DMS153 treated with DMSO at 0.1 percent for 48 hours (cell line): ENCODE data around the gene FBXW11.
"Not testable (repeated sequence)": the region's sequence is repeated elsewhere in the genome, so short reads cannot be mapped to it uniquely, and the experiment has no call there.

Source experiments
- DNase-seq: peaks from one replicate; lab custom pipeline; 2025; ENCODE audit not compliant: unreplicated experiment; lab: John Stamatoyannopoulos, UW

Gene FBXW11

DNA sequence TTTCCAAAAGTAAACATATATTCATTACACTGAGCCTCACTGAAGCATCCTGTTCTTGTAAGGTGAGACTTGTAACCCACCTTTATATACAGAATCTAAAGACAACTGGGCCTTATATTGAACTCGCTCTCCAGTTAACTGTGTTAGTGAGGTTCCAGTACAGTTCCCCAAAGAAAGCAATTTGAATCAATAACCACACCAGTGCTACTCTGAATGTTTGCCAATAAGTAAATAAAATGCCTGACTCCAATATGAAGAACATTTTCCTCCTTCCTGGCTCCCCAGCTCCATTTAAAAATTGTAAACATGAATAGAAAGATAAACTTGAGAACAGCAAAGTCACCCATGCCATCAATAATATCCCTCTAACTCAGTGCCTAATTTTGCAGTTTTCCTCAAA is 50.1 kb downstream of the FBXW11 start:
- no peak for DNase-seq

DNA sequence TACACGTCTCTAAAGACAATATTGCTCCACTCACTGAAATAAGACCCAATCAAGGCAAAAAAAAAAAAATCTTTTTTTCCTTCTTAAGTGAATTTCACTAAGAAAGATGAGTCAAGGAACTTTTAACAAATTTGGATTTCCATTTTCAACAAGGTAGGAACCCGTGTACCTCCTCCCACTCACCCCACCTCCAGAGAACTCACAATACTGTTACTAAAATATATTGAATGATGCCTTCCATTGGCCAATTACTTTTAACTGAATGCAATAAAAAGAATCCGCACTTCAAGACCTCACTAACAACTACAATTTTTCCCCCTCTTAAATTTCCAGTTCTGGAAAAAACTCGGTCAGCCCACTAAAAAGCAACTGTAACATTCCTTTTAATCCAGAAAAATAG is 50.7 kb downstream of the FBXW11 start:
- no peak for DNase-seq

GRCh38 chr5:171954721-171955120 is 51.7 kb downstream of the FBXW11 start:
- DNase-seq, result no peak

DNA sequence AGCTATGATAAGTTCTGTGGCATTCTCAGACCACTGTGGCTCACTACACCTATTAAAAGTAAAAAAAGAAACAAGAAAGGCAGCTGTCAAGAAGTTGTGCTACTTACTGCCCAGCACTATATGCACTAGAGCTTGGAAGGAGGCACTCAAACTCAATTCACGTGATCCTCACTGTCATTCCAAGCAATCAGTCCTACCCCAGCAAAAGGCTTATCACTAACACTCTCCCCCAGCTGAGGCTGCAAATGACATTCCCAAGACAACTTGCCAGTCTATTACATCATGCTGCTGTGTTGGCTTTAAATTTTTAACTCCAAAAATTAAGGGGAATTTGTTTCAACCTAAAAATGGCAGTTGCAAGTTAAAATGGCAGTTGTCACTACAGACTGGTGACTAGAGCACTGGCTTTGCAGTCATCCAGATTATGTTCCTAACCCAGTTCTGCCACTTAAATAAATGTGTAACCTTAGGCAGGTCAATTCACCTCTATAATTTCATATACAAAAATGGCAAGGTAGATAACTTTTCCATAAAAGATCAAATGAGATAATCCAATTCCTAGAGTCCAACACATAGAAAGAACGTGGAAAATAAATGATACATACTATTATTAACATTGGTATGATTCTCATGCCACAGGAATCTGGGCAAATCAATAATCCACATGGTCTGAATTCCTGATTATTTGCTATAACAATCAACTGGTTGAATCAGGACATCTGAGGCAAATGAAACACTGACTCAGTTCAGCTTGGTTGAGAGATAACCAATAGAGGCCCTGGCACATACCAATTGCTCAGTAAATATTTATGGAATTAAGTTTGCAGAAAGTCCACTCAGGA is 52.4 kb downstream of the FBXW11 start:
- DNase-seq, result no peak

DNA sequence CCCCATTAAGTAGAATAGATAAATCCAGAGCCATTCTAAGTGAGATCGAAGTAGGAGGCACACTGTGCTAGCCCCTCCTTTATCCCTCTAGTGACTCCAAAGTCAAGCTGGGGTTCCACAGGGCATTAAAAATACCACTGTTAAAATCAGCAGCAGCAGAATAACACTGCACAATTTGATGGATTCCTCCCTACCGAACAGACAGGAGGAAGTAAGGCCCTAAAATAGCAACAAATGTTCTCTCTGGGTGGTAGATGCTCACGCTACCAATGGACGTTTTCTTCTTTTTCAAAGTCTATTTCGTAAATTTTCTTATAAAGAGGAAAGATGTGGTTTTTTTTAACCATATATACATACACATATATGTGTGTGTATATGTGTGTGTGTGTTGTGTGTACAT is 54.4 kb downstream of the FBXW11 start:
- DNase-seq, result no peak

DNA sequence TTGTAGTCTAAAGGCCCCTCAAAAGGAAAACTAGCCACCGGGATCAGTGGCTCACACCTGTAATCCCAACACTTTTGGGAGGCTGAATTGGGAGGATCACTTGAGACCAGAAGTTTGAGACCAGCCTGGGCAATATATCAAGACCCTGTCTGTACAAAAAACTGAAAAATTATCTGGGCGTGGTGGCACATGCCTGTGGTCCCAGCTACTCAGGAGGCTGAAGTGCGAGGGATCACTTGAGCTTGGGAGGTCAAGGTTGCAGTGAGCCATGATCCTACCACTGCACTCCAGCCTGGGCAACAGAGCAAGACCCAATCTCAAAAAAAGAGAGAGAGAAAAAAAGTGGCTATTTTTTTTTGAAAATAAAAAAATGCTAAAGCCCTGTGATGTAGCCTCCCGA is 55.2 kb downstream of the FBXW11 start:
- DNase-seq, result no peak

DNA sequence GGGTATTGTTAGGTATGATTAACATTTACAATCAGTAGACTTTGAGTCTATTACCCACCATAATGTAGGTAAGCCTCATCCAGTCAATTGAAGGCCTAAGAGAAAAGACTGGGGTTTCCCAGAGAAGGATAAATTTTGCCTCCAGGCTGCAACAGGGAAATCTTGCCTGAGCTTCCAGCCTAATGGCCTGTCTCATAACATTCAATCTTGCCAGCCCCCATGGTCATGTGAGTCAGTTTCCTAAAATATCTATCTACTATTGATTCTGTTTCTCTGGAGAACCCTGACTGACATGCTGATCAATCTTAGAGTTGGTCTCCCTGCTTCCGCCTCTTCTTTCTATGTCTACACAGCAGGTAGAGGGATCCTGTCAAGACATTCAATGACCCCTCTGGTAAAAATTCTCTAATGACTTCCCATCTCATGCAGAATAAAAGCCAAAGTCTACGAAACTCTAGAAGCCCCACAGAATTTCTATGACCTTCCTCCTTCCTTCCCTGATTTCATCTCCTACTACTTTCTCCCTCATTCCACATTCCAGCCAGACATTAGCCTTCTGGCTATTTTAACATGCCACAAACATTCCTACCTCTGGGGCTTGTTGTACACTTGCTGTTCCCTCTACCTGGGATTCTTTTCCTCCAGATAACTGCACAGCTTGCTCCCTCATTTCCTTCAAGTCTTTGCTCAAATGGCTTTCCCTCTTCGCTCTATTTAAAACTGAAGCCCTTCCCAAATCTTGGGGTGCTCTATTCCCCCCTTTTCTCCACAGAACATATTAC is 60.2 kb downstream of the FBXW11 start:
- DNase-seq, result no peak

DNA sequence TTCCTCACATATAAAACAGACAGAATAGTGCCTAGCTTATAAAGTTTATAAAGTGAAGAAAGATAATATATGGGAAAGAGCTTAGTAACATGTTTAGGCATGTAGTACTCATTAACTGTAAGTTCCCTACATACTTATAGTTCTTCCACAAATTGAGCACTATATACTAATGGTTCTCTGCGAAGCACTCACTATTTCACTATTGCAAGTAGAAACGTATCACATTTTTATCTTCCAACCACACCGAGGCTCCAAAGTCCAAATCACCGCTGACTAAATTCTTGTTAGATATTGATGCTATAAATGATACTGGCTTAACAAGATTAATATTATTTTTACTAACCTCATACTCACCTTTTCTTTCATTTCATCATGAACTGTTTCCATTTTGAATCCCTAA is 61.0 kb downstream of the FBXW11 start:
- DNase-seq, result no peak

- DNase-seq, result no peak
Measured at GRCh38 chr5:171945066-171945465, 61.4 kb downstream of the FBXW11 start.

- DNase-seq, result not testable (repeated sequence)
Measured at GRCh38 chr5:171942112-171942516, 64.3 kb downstream of the FBXW11 start.

- not testable (repeated sequence) for DNase-seq
Measured at GRCh38 chr5:171941675-171942074, 64.8 kb downstream of the FBXW11 start.

DNA sequence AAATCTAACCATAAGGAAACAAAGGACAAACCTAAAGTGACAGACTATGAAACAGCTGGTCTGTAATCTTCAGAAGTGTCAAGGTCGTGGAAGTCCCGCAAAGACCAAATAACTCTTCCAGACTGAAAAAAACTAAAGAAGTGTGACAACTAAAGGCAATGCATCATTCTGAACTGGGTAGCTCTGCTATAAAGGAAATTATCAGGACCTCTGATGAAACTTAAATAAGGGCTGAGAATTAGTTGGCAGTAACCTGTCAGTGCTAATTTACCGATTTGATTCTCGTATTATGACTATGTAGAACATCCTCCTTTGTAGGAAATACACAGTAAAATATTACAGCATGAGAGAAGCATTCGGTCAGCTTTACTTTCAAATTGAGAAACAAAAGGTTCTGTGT is 65.2 kb downstream of the FBXW11 start:
- DNase-seq, result not testable (repeated sequence)

DNA sequence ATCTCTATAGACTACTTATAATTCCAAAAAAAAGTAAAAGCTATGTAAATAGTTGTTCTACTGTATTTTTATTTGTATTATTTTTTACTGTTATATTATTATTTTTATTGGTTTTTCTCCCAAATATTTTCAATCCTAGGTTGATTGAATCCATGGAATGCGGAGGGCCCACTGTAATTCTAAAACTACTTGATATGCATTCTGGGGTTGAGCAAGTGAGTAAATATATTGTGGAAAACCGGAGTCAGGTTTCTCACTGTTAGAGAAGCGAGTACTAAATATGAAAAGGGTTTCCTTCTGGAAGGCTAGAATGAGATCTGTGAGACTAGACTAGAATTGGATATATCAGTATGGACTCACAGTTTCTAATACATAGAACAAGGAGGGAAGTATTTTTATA is 66.5 kb downstream of the FBXW11 start:
- DNase-seq, result no peak

DNA sequence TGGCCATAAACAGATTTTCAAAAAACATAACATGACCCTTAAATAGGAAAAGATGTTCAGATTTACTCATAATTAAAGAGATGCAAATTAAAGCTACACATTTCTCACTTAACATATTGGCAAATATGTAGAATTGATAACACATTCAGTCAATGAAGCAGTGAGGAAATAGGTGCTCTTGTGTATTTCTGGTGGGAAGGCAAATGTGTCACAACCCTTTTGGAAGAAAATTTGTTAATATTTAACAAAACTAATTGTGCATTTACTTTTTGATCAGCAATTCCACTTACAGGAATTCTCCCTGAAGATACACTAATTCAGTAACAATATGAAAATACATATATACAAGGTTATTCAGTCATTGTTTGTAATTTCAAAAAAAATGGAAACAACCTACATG is 68.1 kb downstream of the FBXW11 start:
- DNase-seq, result no peak

GRCh38 chr5:171937351-171937750 is 69.1 kb downstream of the FBXW11 start:
- DNase-seq, result no peak

GRCh38 chr5:171934586-171934985 is 71.9 kb downstream of the FBXW11 start:
- DNase-seq, result no peak

GRCh38 chr5:171931163-171931562 is 75.3 kb downstream of the FBXW11 start:
- no peak for DNase-seq

DNA sequence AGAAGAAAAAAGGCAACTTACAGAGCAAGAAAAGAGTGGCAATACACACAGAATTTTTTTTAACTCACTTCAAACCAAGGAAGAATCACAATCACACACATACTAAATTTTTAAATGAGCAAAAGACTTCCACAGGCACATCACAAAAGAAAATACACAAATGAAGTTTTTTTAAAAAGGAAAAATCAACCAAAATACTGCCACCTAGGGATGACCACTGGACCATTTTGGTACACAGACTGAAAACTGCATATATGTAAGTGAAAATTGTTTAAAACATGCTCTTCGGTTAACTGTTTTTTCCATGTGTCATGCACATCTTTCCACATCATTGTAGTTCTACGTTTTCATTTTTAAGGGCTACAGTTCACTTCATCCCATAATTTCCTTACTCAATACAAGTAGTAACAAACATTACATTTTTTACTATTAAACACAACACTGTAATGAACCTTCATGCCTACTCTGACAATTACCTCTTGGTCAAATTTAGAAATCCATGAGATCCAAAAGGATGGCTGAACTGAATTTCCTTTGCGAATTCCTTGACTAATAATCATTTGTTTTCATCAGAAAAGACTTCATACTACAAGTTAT is 79.0 kb downstream of the FBXW11 start:
- no peak for DNase-seq

DNA sequence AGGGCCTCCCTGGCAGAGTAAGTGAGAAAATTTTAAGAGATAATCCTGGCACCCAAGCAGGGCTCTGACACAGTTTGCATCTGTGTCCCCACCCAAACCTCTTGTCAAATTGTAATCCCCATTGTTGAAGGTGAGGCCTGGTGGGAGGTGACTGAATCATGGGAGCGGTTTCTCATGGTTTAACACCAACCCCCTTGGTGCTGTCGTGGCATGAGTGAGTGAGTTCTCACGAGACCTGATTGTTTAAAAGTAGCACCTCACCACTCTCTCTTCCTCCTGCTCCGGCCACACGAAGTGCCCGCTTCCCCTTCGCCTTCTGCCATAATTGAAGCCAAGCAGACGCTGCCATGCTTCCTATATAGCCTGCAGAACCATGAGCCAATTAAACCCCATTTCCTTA is 80.1 kb downstream of the FBXW11 start:
- no peak for DNase-seq

- DNase-seq, result no peak
Measured at GRCh38 chr5:171924493-171925122, 81.8 kb downstream of the FBXW11 start.

GRCh38 chr5:171920765-171921391 is 85.6 kb downstream of the FBXW11 start:
- DNase-seq, result no peak
